Naive B cell (primary cell): ENCODE results near the gene TRIM33. TPM values are rescaled to one million over a fixed set of nuclear protein-coding genes. Genes with fewer than 3 reads are reported as not detected.
"Not testable (repeated sequence)": the region's sequence is repeated elsewhere in the genome, so short reads cannot be mapped to it uniquely, and the experiment has no call there.

ENCODE experiments used
- ATAC-seq, 2 donors: fragments of 150-1000 bp; cut with Tn5 transposase; 2 replicates each; pipeline ENCODE4 v1.10.0; 2021; ENCODE audit warnings: low read depth in 2 of 2, mild to moderate bottlenecking in 2 of 2, moderate library complexity in 2 of 2
- DNase-seq: peaks from one replicate; pipeline ENCODE4 v3.0.0; 2022
- H3K27ac Mint-ChIP-seq, 6 donors: one replicate each; pipeline ENCODE4 v1.8.0; 2020 to 2022; ENCODE audit warnings: mild to moderate bottlenecking in 6 of 6, mixed read lengths in 6 of 6, moderate library complexity in 5 of 6, inconsistent platforms in 2 of 6
- H3K27me3 Mint-ChIP-seq, 3 donors: one replicate each; pipeline ENCODE4 v1.8.0; 2021 to 2022; ENCODE audit warnings: mixed read lengths in 3 of 3, mild to moderate bottlenecking in 1 of 3
- H3K36me3 Mint-ChIP-seq, 2 donors: one replicate each; pipeline ENCODE4 v1.8.0; 2020 to 2022; ENCODE audit warnings: mixed read lengths in 2 of 2, inconsistent platforms in 1 of 2, mild to moderate bottlenecking in 1 of 2
- H3K4me1 Mint-ChIP-seq, 3 donors: one replicate each; pipeline ENCODE4 v1.8.0; 2020 to 2022; ENCODE audit warnings: mixed read lengths in 3 of 3, inconsistent platforms in 1 of 3, mild to moderate bottlenecking in 1 of 3, moderate library complexity in 1 of 3
- H3K4me3 Mint-ChIP-seq, 8 donors: one replicate each; pipeline ENCODE4 v1.8.0; 2020 to 2022; ENCODE audit warnings: mild to moderate bottlenecking in 8 of 8, mixed read lengths in 8 of 8, moderate library complexity in 8 of 8, inconsistent platforms in 2 of 8
- H3K9me3 Mint-ChIP-seq, 7 donors: one replicate each; pipeline ENCODE4 v1.8.0; 2020 to 2022; ENCODE audit warnings: mixed read lengths in 7 of 7, mild to moderate bottlenecking in 5 of 7, inconsistent platforms in 2 of 7, moderate library complexity in 1 of 7
- polyA plus RNA-seq, 6 donors: library from polyadenylated mRNA; unstranded; fragments of 300-500 nt; fragmentation: Illumina TruSeq; gene quantifications; one replicate each; pipeline ENCODE4 v1.2.3, GENCODE V29; 2021; ENCODE audit warnings: low read depth in 6 of 6

TRIM33 gene
- polyA plus RNA-seq, 6 donors from 2014 or later: 35.8 to 52.9 (median 46.6) TPM

GRCh38 chr1:114427612-114428011 lies 83.4 kb downstream of the TRIM33 start:
- DNase-seq: no peak
- Mint-ChIP-seq H3K27ac (no peak overlapping the region), H3K9me3 (no peaks in the 10 kb centered on the region), H3K27me3 (no peaks in the 10 kb centered on the region), H3K4me3 (no peak overlapping the region), H3K36me3 (peaks cover 7 to 14% of the 10 kb centered on the region in 2 donors), H3K4me1 (peaks cover 0 to 5% (median 3%) of the 10 kb centered on the region in 3 donors)
- ATAC-seq: no peak

- Mint-ChIP-seq H3K4me3 (no peak overlapping the region), H3K9me3 (no peaks in the 10 kb centered on the region), H3K27ac (no peak overlapping the region), H3K27me3 (no peaks in the 10 kb centered on the region), H3K36me3 (peaks cover 32 to 33% of the 10 kb centered on the region in 2 donors), H3K4me1 (no peaks in the 10 kb centered on the region)
- ATAC-seq: no peak
- no peak for DNase-seq
These were observed 87.5 kb downstream of the TRIM33 start for GRCh38 chr1:114423455-114423854.

GRCh38 chr1:114418948-114419347 lies 92.1 kb downstream of the TRIM33 start:
- H3K4me3 Mint-ChIP-seq, H3K27me3 Mint-ChIP-seq, DNase-seq, ATAC-seq, H3K9me3 Mint-ChIP-seq, H3K4me1 Mint-ChIP-seq: not testable (repeated sequence)
- Mint-ChIP-seq H3K36me3 (peaks cover 17 to 52% of the 10 kb centered on the region in 2 donors), H3K27ac (peak overlapping the region in 1 of 6 donors; percentile 65)

GRCh38 chr1:114397601-114398000 lies 113.4 kb downstream of the TRIM33 start:
- H3K4me1 Mint-ChIP-seq: no peaks in the 10 kb centered on the region
- H3K27me3 Mint-ChIP-seq: no peaks in the 10 kb centered on the region
- DNase-seq (no peak), ATAC-seq (no peak)
- no peaks in the 10 kb centered on the region for H3K9me3 Mint-ChIP-seq
- H3K36me3 Mint-ChIP-seq: peaks cover 29 to 38% of the 10 kb centered on the region in 2 donors
- H3K27ac Mint-ChIP-seq: peak overlapping the region in 1 of 6 donors; percentile 38
- no peak overlapping the region for H3K4me3 Mint-ChIP-seq

- Mint-ChIP-seq H3K27me3 (no peaks in the 10 kb centered on the region), H3K36me3 (peaks cover 31 to 37% of the 10 kb centered on the region in 2 donors), H3K27ac (no peak overlapping the region), H3K4me3 (no peak overlapping the region), H3K9me3 (no peaks in the 10 kb centered on the region), H3K4me1 (no peaks in the 10 kb centered on the region)
- ATAC-seq: no peak
- no peak for DNase-seq
These were observed 115.1 kb downstream of the TRIM33 start for GRCh38 chr1:114395863-114396262.

GRCh38 chr1:114390960-114391359 lies 120.0 kb downstream of the TRIM33 start:
- DNase-seq (no peak), ATAC-seq (no peak)
- H3K4me3 Mint-ChIP-seq: no peak overlapping the region
- peaks cover 32% of the 10 kb centered on the region in 2 donors for H3K36me3 Mint-ChIP-seq
- H3K27ac Mint-ChIP-seq: no peak overlapping the region
- H3K4me1 Mint-ChIP-seq: no peaks in the 10 kb centered on the region
- peaks cover 5 to 23% (median 13%) of the 10 kb centered on the region in 7 donors for H3K9me3 Mint-ChIP-seq
- H3K27me3 Mint-ChIP-seq: no peaks in the 10 kb centered on the region

GRCh38 chr1:114390361-114390760 lies 120.6 kb downstream of the TRIM33 start:
- Mint-ChIP-seq H3K9me3 (peaks cover 7 to 29% (median 17%) of the 10 kb centered on the region in 7 donors), H3K36me3 (peaks cover 33 to 36% of the 10 kb centered on the region in 2 donors), H3K4me3 (no peak overlapping the region), H3K27me3 (no peaks in the 10 kb centered on the region), H3K27ac (no peak overlapping the region), H3K4me1 (no peaks in the 10 kb centered on the region)
- ATAC-seq (no peak), DNase-seq (no peak)

GRCh38 chr1:114388432-114389003 lies 122.5 kb downstream of the TRIM33 start:
- no peaks in the 10 kb centered on the region for H3K4me1 Mint-ChIP-seq
- H3K4me3 Mint-ChIP-seq: no peak overlapping the region
- peaks cover 28 to 35% of the 10 kb centered on the region in 2 donors for H3K36me3 Mint-ChIP-seq
- no peak for DNase-seq
- no peak overlapping the region for H3K27ac Mint-ChIP-seq
- no peak for ATAC-seq
- H3K27me3 Mint-ChIP-seq: no peaks in the 10 kb centered on the region
- H3K9me3 Mint-ChIP-seq: peaks cover 10 to 42% (median 31%) of the 10 kb centered on the region in 7 donors

- Mint-ChIP-seq H3K36me3 (peaks cover 27 to 33% of the 10 kb centered on the region in 2 donors), H3K27ac (peak overlapping the region in 1 of 6 donors; percentile 7), H3K9me3 (peaks cover 10 to 50% (median 38%) of the 10 kb centered on the region in 7 donors), H3K4me3 (peak overlapping the region in 1 of 8 donors; percentile 23)
- not testable (repeated sequence) for ATAC-seq, H3K4me1 Mint-ChIP-seq, DNase-seq, H3K27me3 Mint-ChIP-seq
These were observed 123.4 kb downstream of the TRIM33 start for GRCh38 chr1:114387585-114387984.

- Mint-ChIP-seq H3K27ac (peak overlapping the region in 1 of 6 donors; percentile 18), H3K9me3 (peaks cover 10 to 56% (median 38%) of the 10 kb centered on the region in 7 donors), H3K4me1 (no peaks in the 10 kb centered on the region), H3K27me3 (no peaks in the 10 kb centered on the region), H3K36me3 (peaks cover 21 to 27% of the 10 kb centered on the region in 2 donors), H3K4me3 (no peak overlapping the region)
- no peak for ATAC-seq
- DNase-seq: no peak
These were observed 124.0 kb downstream of the TRIM33 start for GRCh38 chr1:114387010-114387360.

GRCh38 chr1:114386129-114387009 lies 124.6 kb downstream of the TRIM33 start:
- ATAC-seq (no peak), DNase-seq (no peak)
- peaks cover 10 to 62% (median 40%) of the 10 kb centered on the region in 7 donors for H3K9me3 Mint-ChIP-seq
- H3K27me3 Mint-ChIP-seq: no peaks in the 10 kb centered on the region
- peaks cover 15 to 21% of the 10 kb centered on the region in 2 donors for H3K36me3 Mint-ChIP-seq
- no peaks in the 10 kb centered on the region for H3K4me1 Mint-ChIP-seq
- peak overlapping the region in 2 of 6 donors; percentile 6 to 18 for H3K27ac Mint-ChIP-seq
- no peak overlapping the region for H3K4me3 Mint-ChIP-seq

GRCh38 chr1:114384922-114385321 lies 126.1 kb downstream of the TRIM33 start:
- Mint-ChIP-seq H3K4me3 (no peak overlapping the region), H3K4me1 (no peaks in the 10 kb centered on the region), H3K27ac (no peak overlapping the region), H3K36me3 (peaks cover 10 to 24% of the 10 kb centered on the region in 2 donors), H3K27me3 (no peaks in the 10 kb centered on the region), H3K9me3 (peaks cover 14 to 69% (median 43%) of the 10 kb centered on the region in 7 donors)
- DNase-seq: no peak
- no peak for ATAC-seq

- H3K36me3 Mint-ChIP-seq: peaks cover 5 to 21% of the 10 kb centered on the region in 2 donors
- peak overlapping the region in 1 of 8 donors; percentile 57 for H3K4me3 Mint-ChIP-seq
- DNase-seq (no peak), ATAC-seq (no peak)
- no peaks in the 10 kb centered on the region for H3K4me1 Mint-ChIP-seq
- peaks cover 10 to 78% (median 51%) of the 10 kb centered on the region in 7 donors for H3K9me3 Mint-ChIP-seq
- no peak overlapping the region for H3K27ac Mint-ChIP-seq
- H3K27me3 Mint-ChIP-seq: peaks cover 0 to 6% (median 0%) of the 10 kb centered on the region in 3 donors
These were observed 131.0 kb downstream of the TRIM33 start for GRCh38 chr1:114379987-114380386.

- no peak overlapping the region for H3K4me3 Mint-ChIP-seq
- H3K36me3 Mint-ChIP-seq: peaks cover 5 to 19% of the 10 kb centered on the region in 2 donors
- peaks cover 10 to 72% (median 50%) of the 10 kb centered on the region in 7 donors for H3K9me3 Mint-ChIP-seq
- no peak for ATAC-seq
- H3K4me1 Mint-ChIP-seq: no peaks in the 10 kb centered on the region
- DNase-seq: no peak
- H3K27ac Mint-ChIP-seq: no peak overlapping the region
- peaks cover 0 to 6% (median 0%) of the 10 kb centered on the region in 3 donors for H3K27me3 Mint-ChIP-seq
These were observed 131.6 kb downstream of the TRIM33 start for GRCh38 chr1:114379358-114379757.
